ENCODE data around the gene ACTL10. TPM values are rescaled to one million over a fixed set of nuclear protein-coding genes. Genes with fewer than 3 reads are reported as not detected.

ACTL10 gene
- total and polyA plus RNA-seq, 2 donors from 2014 or later = 1.7 to 3.0 TPM

- H3K4me3 ChIP-seq (ENCODE audit: low read length in 3 of 3) = no peak overlapping the region
- H3K27ac ChIP-seq (ENCODE audit: low read depth in 2 of 2, low read length in 2 of 2) = no peak overlapping the region
- H3K9ac ChIP-seq (ENCODE audit: low read length in 3 of 3) = no peak overlapping the region
- H3K27me3 ChIP-seq (ENCODE audit: control insufficient read depth, insufficient read depth, low read length) = no peaks in the 10 kb centered on the region
- no peaks in the 10 kb centered on the region for H3K36me3 ChIP-seq (ENCODE audit: control insufficient read depth in 2 of 3, insufficient read depth in 3 of 3, low read length in 3 of 3)
- H3K9me3 ChIP-seq (ENCODE audit: control insufficient read depth in 2 of 3, insufficient read depth in 1 of 3, low read length in 3 of 3) = no peaks in the 10 kb centered on the region
- peaks cover 5 to 12% (median 11%) of the 10 kb centered on the region in 3 donors for H3K4me1 ChIP-seq (ENCODE audit: control insufficient read depth in 2 of 3, insufficient read depth in 2 of 3, low read depth in 1 of 3, low read length in 3 of 3)
- intact Hi-C loops (cut with DNase I) = loop anchor here (10.0 kb wide), 1 partner anchor 201 kb away; no protein-coding TSS in a partner anchor
- DNase-seq (peak in 1 of 5 donors; percentile 55), FAIRE-seq (no peak)
- TF ChIP-seq, protein P1, sequence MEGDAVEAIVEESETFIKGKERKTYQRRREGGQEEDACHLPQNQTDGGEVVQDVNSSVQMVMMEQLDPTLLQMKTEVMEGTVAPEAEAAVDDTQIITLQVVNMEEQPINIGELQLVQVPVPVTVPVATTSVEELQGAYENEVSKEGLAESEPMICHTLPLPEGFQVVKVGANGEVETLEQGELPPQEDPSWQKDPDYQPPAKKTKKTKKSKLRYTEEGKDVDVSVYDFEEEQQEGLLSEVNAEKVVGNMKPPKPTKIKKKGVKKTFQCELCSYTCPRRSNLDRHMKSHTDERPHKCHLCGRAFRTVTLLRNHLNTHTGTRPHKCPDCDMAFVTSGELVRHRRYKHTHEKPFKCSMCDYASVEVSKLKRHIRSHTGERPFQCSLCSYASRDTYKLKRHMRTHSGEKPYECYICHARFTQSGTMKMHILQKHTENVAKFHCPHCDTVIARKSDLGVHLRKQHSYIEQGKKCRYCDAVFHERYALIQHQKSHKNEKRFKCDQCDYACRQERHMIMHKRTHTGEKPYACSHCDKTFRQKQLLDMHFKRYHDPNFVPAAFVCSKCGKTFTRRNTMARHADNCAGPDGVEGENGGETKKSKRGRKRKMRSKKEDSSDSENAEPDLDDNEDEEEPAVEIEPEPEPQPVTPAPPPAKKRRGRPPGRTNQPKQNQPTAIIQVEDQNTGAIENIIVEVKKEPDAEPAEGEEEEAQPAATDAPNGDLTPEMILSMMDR (IDR thresholded peaks at IDR 0.05; ENCODE audit: borderline replicate concordance, extremely low read depth, insufficient read depth) = no peak
Observed at GRCh38 chr20:33656010-33656782, 10.5 kb upstream of the ACTL10 start.

DNA sequence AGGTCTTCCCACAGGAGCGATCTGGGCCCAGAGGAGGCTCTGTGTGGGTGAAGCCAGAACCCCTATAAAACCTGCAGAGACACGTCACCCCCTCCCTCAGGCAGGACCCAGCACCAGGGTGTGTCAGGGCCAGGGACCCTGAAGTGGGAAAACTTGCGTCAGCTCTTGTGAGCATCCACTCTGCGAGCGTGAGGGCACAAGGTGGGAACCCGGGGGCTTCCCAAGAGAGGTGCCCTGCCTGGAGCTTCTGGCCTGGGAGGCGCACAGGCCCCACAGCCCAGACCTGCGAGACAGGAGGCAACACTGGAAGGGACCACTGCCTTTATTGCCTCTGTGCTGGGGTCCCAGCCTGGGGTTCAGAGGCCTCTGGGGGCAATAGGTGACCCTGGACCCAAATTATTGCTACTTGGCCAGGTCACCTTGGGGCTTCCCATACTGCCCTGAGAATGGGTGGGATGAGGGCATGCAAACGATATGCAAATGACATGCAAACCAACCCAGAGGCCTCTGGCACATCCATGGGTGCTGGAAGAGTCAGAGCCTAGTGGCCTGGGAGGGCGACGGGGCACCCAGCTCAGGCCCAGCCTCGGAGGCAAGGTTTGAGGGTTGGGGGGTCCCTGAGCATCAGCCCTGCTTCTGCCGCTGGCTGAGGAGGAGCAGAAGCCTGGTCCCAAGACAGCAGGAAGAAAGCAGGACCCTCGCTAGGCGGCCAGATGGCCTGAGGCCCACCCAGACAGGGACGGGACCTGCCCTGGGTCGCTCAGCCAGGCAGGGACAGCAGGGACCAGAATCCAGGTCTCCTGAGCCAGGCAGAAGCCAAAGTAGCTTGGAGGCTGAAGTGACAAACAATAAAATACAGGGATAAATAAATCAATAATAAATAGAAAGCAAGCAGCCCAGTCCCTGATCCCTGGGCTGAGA is 9.7 kb upstream of the ACTL10 start:
- intact Hi-C loops (cut with DNase I) = loop anchor here (10.0 kb wide), 1 partner anchor 202 kb away; no protein-coding TSS in a partner anchor
- Histone ChIP-seq H3K9ac (ENCODE audit: low read length in 3 of 3) (no peak overlapping the region), H3K27me3 (ENCODE audit: control insufficient read depth, insufficient read depth, low read length) (no peaks in the 10 kb centered on the region), H3K4me1 (ENCODE audit: control insufficient read depth in 2 of 3, insufficient read depth in 2 of 3, low read depth in 1 of 3, low read length in 3 of 3) (peaks cover 2 to 11% (median 10%) of the 10 kb centered on the region in 3 donors), H3K9me3 (ENCODE audit: control insufficient read depth in 2 of 3, insufficient read depth in 1 of 3, low read length in 3 of 3) (no peaks in the 10 kb centered on the region), H3K27ac (ENCODE audit: low read depth in 2 of 2, low read length in 2 of 2) (no peak overlapping the region), H3K36me3 (ENCODE audit: control insufficient read depth in 2 of 3, insufficient read depth in 3 of 3, low read length in 3 of 3) (no peaks in the 10 kb centered on the region), H3K4me3 (ENCODE audit: low read length in 3 of 3) (no peak overlapping the region)
- DNase-seq = peak in 1 of 5 donors; percentile 59
- no peak for FAIRE-seq
- TF ChIP-seq, protein P1 (IDR thresholded peaks at IDR 0.05; ENCODE audit: borderline replicate concordance, extremely low read depth, insufficient read depth) = no peak

DNA sequence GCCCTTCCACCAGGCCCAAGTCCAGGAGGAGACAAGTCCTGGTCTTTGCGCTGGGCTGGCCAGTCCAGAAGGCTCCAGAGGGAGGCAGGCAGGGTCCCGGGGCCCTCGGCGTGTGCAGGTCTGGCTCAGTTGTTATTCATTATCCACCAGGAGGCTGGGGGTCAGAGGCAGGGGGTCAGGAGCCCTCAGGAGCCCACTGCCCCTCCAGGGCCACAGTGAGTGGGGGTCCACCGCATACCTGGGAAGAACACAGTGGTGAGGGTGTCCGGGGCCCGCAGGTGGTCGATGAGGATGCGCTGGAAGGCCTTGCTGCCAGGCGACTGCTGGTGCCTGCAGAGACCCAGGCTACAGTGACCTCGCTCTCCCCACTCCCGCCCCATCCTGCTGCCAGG is 9.0 kb upstream of the ACTL10 start:
- Histone ChIP-seq H3K4me1 (ENCODE audit: control insufficient read depth in 2 of 3, insufficient read depth in 2 of 3, low read depth in 1 of 3, low read length in 3 of 3) (peaks cover 2 to 11% (median 10%) of the 10 kb centered on the region in 3 donors), H3K9ac (ENCODE audit: low read length in 3 of 3) (no peak overlapping the region), H3K4me3 (ENCODE audit: low read length in 3 of 3) (no peak overlapping the region), H3K9me3 (ENCODE audit: control insufficient read depth in 2 of 3, insufficient read depth in 1 of 3, low read length in 3 of 3) (no peaks in the 10 kb centered on the region), H3K27me3 (ENCODE audit: control insufficient read depth, insufficient read depth, low read length) (no peaks in the 10 kb centered on the region), H3K27ac (ENCODE audit: low read depth in 2 of 2, low read length in 2 of 2) (no peak overlapping the region), H3K36me3 (ENCODE audit: control insufficient read depth in 2 of 3, insufficient read depth in 3 of 3, low read length in 3 of 3) (no peaks in the 10 kb centered on the region)
- FAIRE-seq (no peak), DNase-seq (peak in 1 of 5 donors; percentile 56)
- TF ChIP-seq, protein P1 (IDR thresholded peaks at IDR 0.05; ENCODE audit: borderline replicate concordance, extremely low read depth, insufficient read depth) = no peak
- intact Hi-C loops (cut with DNase I) = loop anchor here (10.0 kb wide), 1 partner anchor 203 kb away; no protein-coding TSS in a partner anchor

Data from kidney (tissue), 14 donors.